ENCODE results near the gene RAB3IL1.
A peak's percentile ranks its signal among the peaks of the same experiment; 100 is the strongest.

RAB3IL1 gene

DNA sequence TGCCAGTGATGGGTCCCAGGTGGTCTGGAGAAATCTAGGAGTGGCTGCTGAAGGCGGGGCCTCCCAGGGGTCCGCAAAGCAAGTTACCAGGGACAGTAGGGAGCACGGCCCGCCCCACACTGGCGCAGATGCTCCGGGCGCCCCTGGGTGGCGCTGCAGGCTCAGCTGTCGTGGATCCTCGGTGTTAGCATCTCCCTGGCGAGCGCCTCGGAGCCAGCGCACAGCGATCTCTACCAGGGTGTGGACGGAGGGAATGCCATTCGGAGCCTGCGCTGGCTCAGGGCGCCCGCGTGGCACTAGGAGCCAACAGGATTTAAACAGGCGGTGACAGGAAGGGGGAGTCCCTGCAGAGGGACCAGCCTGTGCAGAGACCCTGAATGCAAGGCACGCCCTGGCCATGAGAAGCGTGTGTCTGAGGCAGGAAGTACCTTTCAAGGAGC, 46.2 kb downstream of the RAB3IL1 start:
- no peak overlapping the region for H2BK5ac ChIP-seq (ENCODE audit: low read depth, low read length, poor library complexity)
- no peak overlapping the region for H4K91ac ChIP-seq (ENCODE audit: low read depth, low read length)
- no peaks in the 10 kb centered on the region for H3K79me1 ChIP-seq (ENCODE audit: low read length)
- no peaks in the 10 kb centered on the region for H3K27me3 ChIP-seq (ENCODE audit: insufficient read depth, low read length)
- H3K79me2 ChIP-seq (ENCODE audit: control insufficient read depth, insufficient read depth, low read length, poor library complexity), result no peaks in the 10 kb centered on the region
- no peak overlapping the region for H2AK5ac ChIP-seq (ENCODE audit: low read length)
- H2BK120ac ChIP-seq (ENCODE audit: insufficient read depth, low read length, poor library complexity), result no peak overlapping the region
- DNase-seq, result peak; percentile 90 to 93
- no peak overlapping the region for H4K8ac ChIP-seq (ENCODE audit: low read depth, low read length)
- no peak overlapping the region for H3K27ac ChIP-seq (ENCODE audit: low read depth, low read length)
- no peak overlapping the region for H2BK12ac ChIP-seq (ENCODE audit: low read length)
- H3K18ac ChIP-seq (ENCODE audit: low read length), result no peak overlapping the region
- H3K9me3 ChIP-seq (ENCODE audit: insufficient read depth, low read depth, low read length), result no peaks in the 10 kb centered on the region
- no peak overlapping the region for H3K23ac ChIP-seq (ENCODE audit: low read length)
- no peak overlapping the region for H4K12ac ChIP-seq (ENCODE audit: low read depth, low read length)
- no peak overlapping the region for H2AFZ ChIP-seq (ENCODE audit: insufficient read depth, low read length, poor library complexity)
- H3K4me3 ChIP-seq (ENCODE audit: low read depth, low read length), result no peak overlapping the region
- H3K4ac ChIP-seq (ENCODE audit: low read depth, low read length), result no peak overlapping the region
- peaks cover 10 to 15% of the 10 kb centered on the region in 2 experiments for H3K36me3 ChIP-seq (ENCODE audit: control insufficient read depth in 1 of 2, insufficient read depth in 2 of 2, low read length in 2 of 2)
- H3K4me1 ChIP-seq (ENCODE audit: control insufficient read depth in 1 of 2, insufficient read depth in 2 of 2, low read length in 2 of 2), result peaks cover 0 to 11% of the 10 kb centered on the region in 2 experiments
- no peak overlapping the region for H3K14ac ChIP-seq (ENCODE audit: low read length)
- H3K9ac ChIP-seq (ENCODE audit: low read length), result no peak overlapping the region
- WGBS (ENCODE audit: extremely low coverage, insufficient coverage, insufficient read length), result no CpG with 5 or more reads among the region's 24 CpGs
- H3K4me2 ChIP-seq (ENCODE audit: low read length), result peak overlapping the region; percentile 13

DNA sequence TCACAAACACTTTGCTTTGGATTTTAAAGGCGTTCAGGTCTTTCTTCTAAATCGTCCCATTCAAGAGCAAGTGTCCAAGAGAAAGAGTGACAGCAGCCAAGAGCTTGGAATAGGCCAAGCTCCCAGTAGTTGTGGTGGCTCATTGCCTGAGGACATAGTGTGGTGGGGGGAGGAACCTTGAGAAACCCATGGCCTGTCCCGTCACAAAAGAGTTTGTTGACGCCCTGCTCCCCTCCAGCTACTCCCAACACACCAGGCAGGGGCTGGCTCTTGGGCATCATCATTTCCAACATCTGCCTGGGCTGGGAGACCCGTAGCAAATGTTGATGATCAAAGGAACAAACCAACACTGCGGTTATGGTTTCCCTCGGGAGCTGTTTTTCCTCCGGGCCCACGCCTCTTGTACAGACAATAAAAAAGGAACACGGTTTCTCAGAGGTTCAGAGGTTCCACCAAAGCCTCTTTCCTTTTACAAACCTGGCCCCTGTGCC, 46.8 kb downstream of the RAB3IL1 start:
- Histone ChIP-seq H3K18ac (ENCODE audit: low read length) (no peak overlapping the region), H2AK5ac (ENCODE audit: low read length) (no peak overlapping the region), H3K23ac (ENCODE audit: low read length) (no peak overlapping the region), H2BK5ac (ENCODE audit: low read depth, low read length, poor library complexity) (no peak overlapping the region), H3K4me3 (ENCODE audit: low read depth, low read length) (no peak overlapping the region), H2BK120ac (ENCODE audit: insufficient read depth, low read length, poor library complexity) (no peak overlapping the region), H2AFZ (ENCODE audit: insufficient read depth, low read length, poor library complexity) (no peak overlapping the region), H3K27me3 (ENCODE audit: insufficient read depth, low read length) (no peaks in the 10 kb centered on the region), H3K79me2 (ENCODE audit: control insufficient read depth, insufficient read depth, low read length, poor library complexity) (no peaks in the 10 kb centered on the region), H3K9me3 (ENCODE audit: insufficient read depth, low read depth, low read length) (no peaks in the 10 kb centered on the region), H3K79me1 (ENCODE audit: low read length) (no peaks in the 10 kb centered on the region), H4K12ac (ENCODE audit: low read depth, low read length) (no peak overlapping the region), H3K9ac (ENCODE audit: low read length) (no peak overlapping the region), H3K4ac (ENCODE audit: low read depth, low read length) (no peak overlapping the region), H3K36me3 (ENCODE audit: control insufficient read depth in 1 of 2, insufficient read depth in 2 of 2, low read length in 2 of 2) (peaks cover 16 to 19% of the 10 kb centered on the region in 2 experiments), H4K91ac (ENCODE audit: low read depth, low read length) (no peak overlapping the region), H2BK12ac (ENCODE audit: low read length) (no peak overlapping the region), H4K8ac (ENCODE audit: low read depth, low read length) (no peak overlapping the region), H3K14ac (ENCODE audit: low read length) (no peak overlapping the region), H3K27ac (ENCODE audit: low read depth, low read length) (no peak overlapping the region), H3K4me1 (ENCODE audit: control insufficient read depth in 1 of 2, insufficient read depth in 2 of 2, low read length in 2 of 2) (peaks cover 0 to 12% of the 10 kb centered on the region in 2 experiments), H3K4me2 (ENCODE audit: low read length) (no peak overlapping the region)
- peak in 1 of 2 donors; percentile 24 for DNase-seq
- WGBS (ENCODE audit: extremely low coverage, insufficient coverage, insufficient read length), result no CpG with 5 or more reads among the region's 10 CpGs

GRCh38 chr11:61869708-61870451, 47.5 kb downstream of the RAB3IL1 start:
- Histone ChIP-seq H3K27ac (ENCODE audit: low read depth, low read length) (no peak overlapping the region), H3K36me3 (ENCODE audit: control insufficient read depth in 1 of 2, insufficient read depth in 2 of 2, low read length in 2 of 2) (peaks cover 23 to 26% of the 10 kb centered on the region in 2 experiments), H3K4me1 (ENCODE audit: control insufficient read depth in 1 of 2, insufficient read depth in 2 of 2, low read length in 2 of 2) (peaks cover 0 to 12% of the 10 kb centered on the region in 2 experiments), H2AFZ (ENCODE audit: insufficient read depth, low read length, poor library complexity) (no peak overlapping the region), H3K79me2 (ENCODE audit: control insufficient read depth, insufficient read depth, low read length, poor library complexity) (no peaks in the 10 kb centered on the region), H3K9me3 (ENCODE audit: insufficient read depth, low read depth, low read length) (no peaks in the 10 kb centered on the region), H3K27me3 (ENCODE audit: insufficient read depth, low read length) (no peaks in the 10 kb centered on the region), H3K14ac (ENCODE audit: low read length) (no peak overlapping the region), H3K4me3 (ENCODE audit: low read depth, low read length) (no peak overlapping the region), H3K4me2 (ENCODE audit: low read length) (no peak overlapping the region), H3K79me1 (ENCODE audit: low read length) (no peaks in the 10 kb centered on the region), H4K8ac (ENCODE audit: low read depth, low read length) (no peak overlapping the region), H2BK12ac (ENCODE audit: low read length) (no peak overlapping the region), H2BK120ac (ENCODE audit: insufficient read depth, low read length, poor library complexity) (no peak overlapping the region), H4K91ac (ENCODE audit: low read depth, low read length) (no peak overlapping the region), H4K12ac (ENCODE audit: low read depth, low read length) (no peak overlapping the region), H3K18ac (ENCODE audit: low read length) (no peak overlapping the region), H3K23ac (ENCODE audit: low read length) (no peak overlapping the region), H3K9ac (ENCODE audit: low read length) (no peak overlapping the region), H2BK5ac (ENCODE audit: low read depth, low read length, poor library complexity) (no peak overlapping the region), H2AK5ac (ENCODE audit: low read length) (no peak overlapping the region), H3K4ac (ENCODE audit: low read depth, low read length) (no peak overlapping the region)
- no peak for DNase-seq
- no CpG with 5 or more reads among the region's 21 CpGs for WGBS (ENCODE audit: extremely low coverage, insufficient coverage, insufficient read length)

- no CpG with 5 or more reads among the region's 4 CpGs for WGBS (ENCODE audit: extremely low coverage, insufficient coverage, insufficient read length)
- Histone ChIP-seq H2BK12ac (ENCODE audit: low read length) (no peak overlapping the region), H2AFZ (ENCODE audit: insufficient read depth, low read length, poor library complexity) (no peak overlapping the region), H3K23ac (ENCODE audit: low read length) (no peak overlapping the region), H3K9ac (ENCODE audit: low read length) (no peak overlapping the region), H2BK5ac (ENCODE audit: low read depth, low read length, poor library complexity) (no peak overlapping the region), H3K79me2 (ENCODE audit: control insufficient read depth, insufficient read depth, low read length, poor library complexity) (no peaks in the 10 kb centered on the region), H3K4ac (ENCODE audit: low read depth, low read length) (no peak overlapping the region), H4K12ac (ENCODE audit: low read depth, low read length) (no peak overlapping the region), H2AK5ac (ENCODE audit: low read length) (no peak overlapping the region), H2BK120ac (ENCODE audit: insufficient read depth, low read length, poor library complexity) (no peak overlapping the region), H3K4me3 (ENCODE audit: low read depth, low read length) (no peak overlapping the region), H4K8ac (ENCODE audit: low read depth, low read length) (no peak overlapping the region), H3K9me3 (ENCODE audit: insufficient read depth, low read depth, low read length) (no peaks in the 10 kb centered on the region), H3K4me1 (ENCODE audit: control insufficient read depth in 1 of 2, insufficient read depth in 2 of 2, low read length in 2 of 2) (peaks cover 0 to 12% of the 10 kb centered on the region in 2 experiments), H3K36me3 (ENCODE audit: control insufficient read depth in 1 of 2, insufficient read depth in 2 of 2, low read length in 2 of 2) (peaks cover 27 to 29% of the 10 kb centered on the region in 2 experiments), H3K79me1 (ENCODE audit: low read length) (no peaks in the 10 kb centered on the region), H3K27me3 (ENCODE audit: insufficient read depth, low read length) (no peaks in the 10 kb centered on the region), H3K18ac (ENCODE audit: low read length) (no peak overlapping the region), H3K14ac (ENCODE audit: low read length) (no peak overlapping the region), H3K27ac (ENCODE audit: low read depth, low read length) (no peak overlapping the region), H4K91ac (ENCODE audit: low read depth, low read length) (no peak overlapping the region), H3K4me2 (ENCODE audit: low read length) (no peak overlapping the region)
- no peak for DNase-seq
Observed at GRCh38 chr11:61869429-61869707, 48.0 kb downstream of the RAB3IL1 start.

All from trophoblast cell (in vitro differentiated cells and primary cell).